HepG2 (cell line): ENCODE results near the gene CACNA1F. TPM values are rescaled to one million over a fixed set of nuclear protein-coding genes. Genes with fewer than 3 reads are reported as not detected.

Experiments
- ATAC-seq: fragments of 200-7000 bp; cut with Tn5 transposase; 3 replicates; pipeline ENCODE4 v1.9.1; 2020; ENCODE audit warnings: mild to moderate bottlenecking, moderate library complexity
- BruUV-seq: library from RNA; stranded (reverse); fragments of 400-500 nt; replicated peaks from 2 replicates; lab custom pipeline; 2021; lab: Mats Ljungman, UMichigan
- CTCF ChIA-PET: fragments of 300-600 bp; formaldehyde crosslinking; extraction: SDS; loops from one replicate; lab custom pipeline; 2021; ENCODE audit warnings: low total read pairs, inconsistent platforms, low intra/inter-chr PET ratio; lab: Yijun Ruan, JAX
- POLR2A ChIA-PET: fragments of 350-600 bp; sonication (Branson Sonifier 250); formaldehyde crosslinking; loops from one replicate; lab custom pipeline; 2020; ENCODE audit warnings: antibody characterized with exemption, inconsistent platforms; lab: Yijun Ruan, JAX
- DNase-seq: peaks from one replicate; pipeline ENCODE4 v3.0.0-alpha.2; 2015; ENCODE audit warnings: low spot score
- FAIRE-seq: peaks from 3 replicates; lab custom pipeline; 2011; peaks lifted over from hg19 to GRCh38; lab: Jason Lieb, UNC
- H2AFZ ChIP-seq: one replicate; pipeline ENCODE4 v1.6.1; 2011; ENCODE audit warnings: low read length, inconsistent platforms
- H3K27ac ChIP-seq: fragments of 300-600 bp; 3 replicates; pipeline ENCODE4 v1.8.0; 2011; ENCODE audit warnings: mixed run types, mild to moderate bottlenecking, mixed read lengths, low read length, inconsistent platforms; ENCODE audit not compliant: insufficient read depth; ENCODE audit errors: extremely low read length
- H3K27me3 ChIP-seq, 2 experiments: fragments of 200-600 bp in 1 of 2; 2 replicates in 1 of 2; 3 replicates in 1 of 2; pipeline versions ENCODE4 v1.6.0 to v1.8.0; 2011; ENCODE audit warnings: low read length in 2 of 2, mild to moderate bottlenecking in 2 of 2, moderate library complexity in 2 of 2, inconsistent platforms in 1 of 2; ENCODE audit not compliant: insufficient read depth in 2 of 2, control insufficient read depth in 1 of 2
- H3K36me3 ChIP-seq, 2 experiments: fragments of 200-600 bp in 1 of 2; replicated peaks in 1 of 2; 2 replicates in 1 of 2; 3 replicates in 1 of 2; pipeline versions ENCODE4 v1.5.1 to v1.8.0; 2011; ENCODE audit warnings: low read length in 2 of 2, inconsistent platforms in 1 of 2; ENCODE audit not compliant: insufficient read depth in 2 of 2, control insufficient read depth in 1 of 2
- H3K4me1 ChIP-seq: 2 replicates; pipeline ENCODE4 v1.5.1; 2012; ENCODE audit warnings: low read length, inconsistent platforms; ENCODE audit not compliant: insufficient read depth
- H3K4me2 ChIP-seq: 2 replicates; pipeline ENCODE4 v1.6.0; 2011; ENCODE audit warnings: low read depth, low read length, inconsistent platforms
- H3K4me3 ChIP-seq, 3 experiments: fragments of 200-600 bp in 1 of 3; sonication (generic), shearing (Covaris generic) in 1 of 3; replicated peaks in 1 of 3; 2 replicates each; pipeline ENCODE4 v1.5.1; 2011 to 2016; ENCODE audit warnings: low read length in 3 of 3, inconsistent platforms in 2 of 3, low read depth in 2 of 3, mild to moderate bottlenecking in 2 of 3, control low read depth in 1 of 3, mixed read lengths in 1 of 3; ENCODE audit not compliant: insufficient read depth in 1 of 3
- H3K79me2 ChIP-seq: one replicate; pipeline ENCODE4 v1.6.1; 2011; ENCODE audit warnings: low read length, inconsistent platforms; ENCODE audit not compliant: insufficient read depth
- H3K9ac ChIP-seq: 2 replicates; pipeline ENCODE4 v1.6.0; 2011; ENCODE audit warnings: mild to moderate bottlenecking, low read depth, low read length, inconsistent platforms; ENCODE audit not compliant: insufficient read depth
- H3K9me3 ChIP-seq: 2 replicates; pipeline ENCODE4 v1.5.1; 2012; ENCODE audit warnings: mild to moderate bottlenecking, low read length
- H4K20me1 ChIP-seq: 2 replicates; pipeline ENCODE4 v1.6.0; 2011; ENCODE audit warnings: inconsistent platforms, mild to moderate bottlenecking, low read length, moderate library complexity; ENCODE audit not compliant: insufficient read depth
- DNMT3B ChIP-seq: conservative IDR thresholded peaks from 2 replicates; pipeline ENCODE4 v1.6.1; 2016; ENCODE audit warnings: missing biosample characterization, control low read depth
- ETV5 ChIP-seq: IDR thresholded peaks from 2 replicates; pipeline ENCODE4 v1.6.1; 2018; ENCODE audit warnings: missing biosample characterization, missing genetic modification reagents, inconsistent platforms, borderline replicate concordance
- IKZF1 ChIP-seq: fragments of 450-650 bp; IDR thresholded peaks from 2 replicates; pipeline ENCODE4 v1.7.1; 2016
- NFE2 ChIP-seq: sonication (generic); formaldehyde crosslinking; IDR thresholded peaks from 2 replicates; pipeline ENCODE4 v1.4.0; 2020; ENCODE audit warnings: missing genetic modification reagents
- RCOR2 ChIP-seq: IDR thresholded peaks from 2 replicates; pipeline ENCODE4 v1.6.1; 2016; ENCODE audit warnings: missing biosample characterization, missing genetic modification reagents
- STAT5B ChIP-seq: sonication (generic); formaldehyde crosslinking; IDR thresholded peaks from 2 replicates; pipeline ENCODE4 v1.4.0; 2020; ENCODE audit warnings: missing genetic modification reagents
- ZBTB10 ChIP-seq: sonication (generic); formaldehyde crosslinking; IDR thresholded peaks from 2 replicates; pipeline ENCODE4 v1.4.0; 2020; ENCODE audit warnings: missing genetic modification reagents, borderline replicate concordance
- ZNF12 ChIP-seq: sonication (generic); formaldehyde crosslinking; IDR thresholded peaks from 2 replicates; pipeline ENCODE4 v1.5.0; 2020; ENCODE audit warnings: missing genetic modification reagents
- ZNF138 ChIP-seq: sonication (generic); formaldehyde crosslinking; IDR thresholded peaks from 2 replicates; pipeline ENCODE4 v1.5.0; 2020; ENCODE audit warnings: mild to moderate bottlenecking, low read depth, missing genetic modification reagents
- ZNF281 ChIP-seq: sonication (generic); formaldehyde crosslinking; IDR thresholded peaks from 2 replicates; pipeline ENCODE4 v1.4.0; 2020; ENCODE audit warnings: missing genetic modification reagents, borderline replicate concordance
- ZNF547 ChIP-seq: sonication (generic); formaldehyde crosslinking; IDR thresholded peaks from 2 replicates; pipeline ENCODE4 v1.5.1; 2020; ENCODE audit warnings: mild to moderate bottlenecking, missing genetic modification reagents
- ZNF879 ChIP-seq: sonication (generic); formaldehyde crosslinking; IDR thresholded peaks from 2 replicates; pipeline ENCODE4 v1.8.1; 2023; ENCODE audit warnings: missing genetic modification reagents
- WGBS: methylation state at CpG from one replicate; pipeline ENCODE4 v1.1.6; 2017; ENCODE audit warnings: low lambda C conversion rate; 5-methylcytosine and 5-hydroxymethylcytosine counted together
- in situ Hi-C: cut with HindIII; loops from 2 replicates; pipeline ENCODE4 v1.10.0; 2017; ENCODE audit warnings: low pct_unique_long_range_greater_than_20kb; ENCODE audit not compliant: extremely low pct_ligation_motif_present
- intact Hi-C: fragments of 100-400 bp; cut with micrococcal nuclease; formaldehyde crosslinking; loops from one replicate; pipeline ENCODE4 v1.10.0; 2022; ENCODE audit not compliant: unreplicated experiment
- polyA plus RNA-seq, 8 experiments: library from polyadenylated mRNA; depleted of rRNA in 3 of 8; stranded (reverse) in 7 of 8; unstranded in 1 of 8; fragments of >200 nt; fragmentation: Illumina TruSeq in 4 of 8; extraction: Trizol in 4 of 8; gene quantifications; 2 replicates each; pipeline versions ENCODE4 v1.2.1 to v1.2.3, GENCODE V29; 2011 to 2016; ENCODE audit warnings: low read depth in 4 of 8, missing spikeins in 1 of 8, mixed read lengths in 1 of 8; ENCODE audit not compliant: insufficient read depth in 1 of 8
- total RNA-seq, 5 experiments: library from RNA; depleted of rRNA; stranded (reverse); fragments of >200 nt; fragmentation: Illumina TruSeq; extraction: Trizol; gene quantifications; 2 replicates each; pipeline ENCODE4 v1.2.3, GENCODE V29; 2016; ENCODE audit warnings: low read depth in 1 of 5
- TF ChIP-seq, protein P1 (sequence below): conservative IDR thresholded peaks from 2 replicates; pipeline ENCODE4 v1.6.1; 2018; ENCODE audit warnings: missing genetic modification reagents
- TF ChIP-seq, protein P2 (sequence below): sonication (generic); formaldehyde crosslinking; IDR thresholded peaks from 2 replicates; pipeline ENCODE4 v1.9.0; 2021; ENCODE audit warnings: missing genetic modification reagents, mild to moderate bottlenecking, borderline replicate concordance

CACNA1F gene
- total and polyA plus RNA-seq, 2 of the 13 experiments (the other 11 are each of a cell fraction or from before 2014, with no cell fraction given) = 0.03 TPM; not detected in 1

DNA sequence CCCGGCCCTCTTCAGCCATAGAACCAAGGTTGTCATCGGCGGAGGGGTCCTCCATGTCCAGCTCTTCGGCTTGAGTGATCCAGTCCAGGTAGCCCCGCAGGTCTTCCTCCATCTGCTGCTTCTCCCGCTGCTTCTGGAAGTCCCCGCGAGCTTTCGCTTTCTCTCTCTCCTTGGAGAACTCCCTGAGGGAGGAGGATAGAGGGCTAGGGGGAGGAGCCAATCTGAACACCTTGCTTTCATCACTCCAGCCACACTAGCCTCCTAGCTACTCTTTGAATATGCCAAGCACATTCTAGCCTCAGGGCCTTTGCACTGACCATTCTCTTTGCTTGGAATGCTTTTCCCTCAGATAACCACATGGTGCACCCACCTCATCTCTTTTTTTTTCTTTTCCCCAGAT is 6.2 kb downstream of the CACNA1F start:
- Histone ChIP-seq H3K4me1 (no peaks in the 10 kb centered on the region), H2AFZ (no peak overlapping the region), H3K79me2 (no peaks in the 10 kb centered on the region), H4K20me1 (no peaks in the 10 kb centered on the region), H3K27me3 (0 out of 5 replicates have a peak, but pooled peaks cover 0 to 1% of the 10 kb centered on the region in 2 experiments), H3K9ac (no peak overlapping the region), H3K9me3 (no peaks in the 10 kb centered on the region), H3K4me2 (no peak overlapping the region), H3K36me3 (no peaks in the 10 kb centered on the region), H3K27ac (no peak overlapping the region), H3K4me3 (no peak overlapping the region)
- no peak for ATAC-seq
- ChIA-PET CTCF (no interaction called here), POLR2A (interaction anchor here (1.2 kb wide), 1 partner anchor 36 kb away, joined by 3 read pairs; no protein-coding TSS in a partner anchor)
- FAIRE-seq = no peak
- TF ChIP-seq ZNF281 (CRISPR knock-in tag) (no peak), ZNF879 (CRISPR knock-in tag) (no peak), RCOR2 (CRISPR knock-in tag) (no peak), ZNF547 (CRISPR knock-in tag) (no peak), ZBTB10 (no peak), IKZF1 (no peak), ZNF138 (CRISPR knock-in tag) (no peak), DNMT3B (CRISPR knock-in tag) (no peak), NFE2 (no peak), ZNF12 (CRISPR knock-in tag) (no peak), ETV5 (CRISPR knock-in tag) (no peak), STAT5B (CRISPR knock-in tag) (no peak)
- TF ChIP-seq, protein P1, sequence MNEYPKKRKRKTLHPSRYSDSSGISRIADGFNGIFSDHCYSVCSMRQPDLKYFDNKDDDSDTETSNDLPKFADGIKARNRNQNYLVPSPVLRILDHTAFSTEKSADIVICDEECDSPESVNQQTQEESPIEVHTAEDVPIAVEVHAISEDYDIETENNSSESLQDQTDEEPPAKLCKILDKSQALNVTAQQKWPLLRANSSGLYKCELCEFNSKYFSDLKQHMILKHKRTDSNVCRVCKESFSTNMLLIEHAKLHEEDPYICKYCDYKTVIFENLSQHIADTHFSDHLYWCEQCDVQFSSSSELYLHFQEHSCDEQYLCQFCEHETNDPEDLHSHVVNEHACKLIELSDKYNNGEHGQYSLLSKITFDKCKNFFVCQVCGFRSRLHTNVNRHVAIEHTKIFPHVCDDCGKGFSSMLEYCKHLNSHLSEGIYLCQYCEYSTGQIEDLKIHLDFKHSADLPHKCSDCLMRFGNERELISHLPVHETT = no peak
- TF ChIP-seq, protein P2, sequence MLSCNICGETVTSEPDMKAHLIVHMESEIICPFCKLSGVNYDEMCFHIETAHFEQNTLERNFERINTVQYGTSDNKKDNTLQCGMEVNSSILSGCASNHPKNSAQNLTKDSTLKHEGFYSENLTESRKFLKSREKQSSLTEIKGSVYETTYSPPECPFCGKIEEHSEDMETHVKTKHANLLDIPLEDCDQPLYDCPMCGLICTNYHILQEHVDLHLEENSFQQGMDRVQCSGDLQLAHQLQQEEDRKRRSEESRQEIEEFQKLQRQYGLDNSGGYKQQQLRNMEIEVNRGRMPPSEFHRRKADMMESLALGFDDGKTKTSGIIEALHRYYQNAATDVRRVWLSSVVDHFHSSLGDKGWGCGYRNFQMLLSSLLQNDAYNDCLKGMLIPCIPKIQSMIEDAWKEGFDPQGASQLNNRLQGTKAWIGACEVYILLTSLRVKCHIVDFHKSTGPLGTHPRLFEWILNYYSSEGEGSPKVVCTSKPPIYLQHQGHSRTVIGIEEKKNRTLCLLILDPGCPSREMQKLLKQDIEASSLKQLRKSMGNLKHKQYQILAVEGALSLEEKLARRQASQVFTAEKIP (CRISPR knock-in tag) = no peak
- 98% methylated on average over 5 of the region's 9 CpGs for whole genome bisulfite sequencing
- DNase-seq = no peak
- in situ Hi-C loops = no loop called here
- no TSS peak for BruUV-seq
- intact Hi-C loops = no loop called here
